Measurements from ENCODE around the gene PSMD1.

DNA sequence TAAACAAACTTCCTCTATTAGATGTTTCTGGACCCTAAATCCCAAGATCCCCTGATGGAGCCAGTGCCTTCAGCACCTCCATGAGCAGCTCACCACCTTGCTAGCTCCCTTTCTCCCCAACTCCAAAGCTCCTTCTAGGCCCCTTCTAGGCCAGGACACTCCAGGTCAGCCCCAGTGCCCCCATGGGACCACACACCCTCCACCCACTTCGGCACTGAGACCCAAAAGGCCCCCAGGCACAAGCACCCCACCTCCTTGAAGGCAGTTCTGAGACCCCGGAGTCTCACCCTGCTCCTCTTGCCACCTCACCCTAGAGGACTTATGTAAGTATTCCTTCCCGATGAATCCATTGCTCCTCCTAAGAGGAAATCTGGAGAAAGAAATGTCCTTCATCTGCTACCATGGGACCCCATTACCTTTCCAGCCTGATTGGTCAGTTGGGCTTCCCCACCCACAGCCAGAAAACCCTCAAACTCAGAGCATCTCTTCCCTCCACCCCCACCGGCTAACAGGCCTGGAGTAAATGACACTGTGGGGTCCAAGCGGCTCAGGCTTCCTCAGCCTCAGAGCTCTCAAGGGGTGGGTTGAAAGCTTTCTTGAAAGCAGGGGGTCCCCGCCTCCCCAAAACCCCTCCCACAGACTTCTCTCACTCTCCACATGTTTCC lies 132.0 kb downstream of the PSMD1 start:
- TF ChIP-seq, protein P1, sequence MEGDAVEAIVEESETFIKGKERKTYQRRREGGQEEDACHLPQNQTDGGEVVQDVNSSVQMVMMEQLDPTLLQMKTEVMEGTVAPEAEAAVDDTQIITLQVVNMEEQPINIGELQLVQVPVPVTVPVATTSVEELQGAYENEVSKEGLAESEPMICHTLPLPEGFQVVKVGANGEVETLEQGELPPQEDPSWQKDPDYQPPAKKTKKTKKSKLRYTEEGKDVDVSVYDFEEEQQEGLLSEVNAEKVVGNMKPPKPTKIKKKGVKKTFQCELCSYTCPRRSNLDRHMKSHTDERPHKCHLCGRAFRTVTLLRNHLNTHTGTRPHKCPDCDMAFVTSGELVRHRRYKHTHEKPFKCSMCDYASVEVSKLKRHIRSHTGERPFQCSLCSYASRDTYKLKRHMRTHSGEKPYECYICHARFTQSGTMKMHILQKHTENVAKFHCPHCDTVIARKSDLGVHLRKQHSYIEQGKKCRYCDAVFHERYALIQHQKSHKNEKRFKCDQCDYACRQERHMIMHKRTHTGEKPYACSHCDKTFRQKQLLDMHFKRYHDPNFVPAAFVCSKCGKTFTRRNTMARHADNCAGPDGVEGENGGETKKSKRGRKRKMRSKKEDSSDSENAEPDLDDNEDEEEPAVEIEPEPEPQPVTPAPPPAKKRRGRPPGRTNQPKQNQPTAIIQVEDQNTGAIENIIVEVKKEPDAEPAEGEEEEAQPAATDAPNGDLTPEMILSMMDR (IDR thresholded peaks at IDR 0.05): no peak
- TF ChIP-seq POLR2A (IDR thresholded peaks at IDR 0.05): no peak

Measured in suprapubic skin (tissue), 3 donors.